HG03025 (cell line): ENCODE results near the gene TRIM8.
"Not testable (repeated sequence)": the region's sequence is repeated elsewhere in the genome, so short reads cannot be mapped to it uniquely, and the experiment has no call there.

Source experiments
- ATAC-seq: cut with Tn5 transposase; IDR thresholded peaks from one replicate; pipeline ENCODE4 v1.9.1; 2021; ENCODE audit warnings: mild to moderate bottlenecking, moderate library complexity; ENCODE audit not compliant: unreplicated experiment, low FRiP score

Gene TRIM8

DNA sequence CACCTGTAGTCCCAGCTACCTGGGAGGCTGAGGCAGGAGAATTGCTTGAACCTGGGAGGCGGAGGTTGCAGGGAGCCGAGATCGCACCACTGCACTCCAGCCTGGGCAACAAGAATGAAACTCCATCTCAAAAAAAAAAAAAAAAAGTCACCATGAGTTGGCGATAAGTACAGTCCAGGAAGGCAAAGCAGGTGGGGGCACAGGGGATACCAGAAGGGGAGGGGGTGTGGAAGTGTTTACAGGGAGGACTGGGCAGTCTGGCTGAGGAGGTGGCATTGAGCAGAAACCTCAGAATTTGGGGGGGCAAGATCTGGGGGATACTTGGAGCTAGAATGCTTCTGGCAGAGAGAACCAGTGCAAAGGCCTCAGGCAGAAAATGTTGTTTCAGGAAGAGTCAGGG is 23.1 kb downstream of the TRIM8 start:
- not testable (repeated sequence) for ATAC-seq

GRCh38 chr10:102668326-102669107 is 24.2 kb downstream of the TRIM8 start:
- ATAC-seq = no peak

DNA sequence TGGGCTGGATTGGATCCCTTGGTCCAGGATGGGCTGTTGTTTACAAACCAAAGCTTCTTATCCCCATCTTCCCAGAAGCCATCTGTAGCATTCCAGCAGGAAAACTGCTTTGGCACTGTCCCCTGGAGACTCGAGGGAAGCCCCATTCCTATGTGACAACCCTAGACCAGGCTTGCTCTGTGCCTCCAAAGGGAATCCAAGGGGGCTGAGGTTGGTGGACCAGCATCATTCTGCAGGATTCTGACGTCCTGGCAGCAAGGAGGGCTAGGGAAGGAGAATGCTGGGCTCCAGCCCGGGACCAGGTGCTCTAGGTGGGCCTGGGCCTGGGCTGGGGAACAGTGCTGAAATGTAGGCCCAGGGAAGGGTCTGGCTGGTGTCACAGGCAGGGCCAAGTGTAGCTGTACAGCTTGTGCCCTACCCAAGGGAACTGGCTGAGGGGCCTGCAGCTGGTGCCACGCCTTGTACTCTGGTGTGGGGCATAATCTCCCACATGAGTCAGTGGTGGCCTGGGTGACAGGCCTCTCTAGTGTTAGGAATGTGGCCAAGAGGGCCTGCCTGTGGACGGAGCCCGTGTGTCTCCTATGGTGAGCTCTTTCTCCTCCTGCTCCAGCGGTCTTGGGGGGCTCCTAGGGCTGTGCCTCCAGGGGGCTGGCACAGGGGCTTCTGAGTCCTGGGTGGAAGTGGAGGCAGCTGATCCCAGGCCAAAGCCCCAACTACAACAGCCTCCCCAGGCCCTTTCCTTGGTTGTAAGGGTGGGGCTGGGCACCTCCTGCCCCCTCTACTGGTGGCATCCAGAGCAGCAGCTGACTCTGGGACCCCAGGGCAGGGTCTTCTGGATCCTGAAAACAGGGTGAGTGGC is 25.2 kb downstream of the TRIM8 start:
- no peak for ATAC-seq

GRCh38 chr10:102670065-102670670 is 25.9 kb downstream of the TRIM8 start:
- ATAC-seq = no peak

DNA sequence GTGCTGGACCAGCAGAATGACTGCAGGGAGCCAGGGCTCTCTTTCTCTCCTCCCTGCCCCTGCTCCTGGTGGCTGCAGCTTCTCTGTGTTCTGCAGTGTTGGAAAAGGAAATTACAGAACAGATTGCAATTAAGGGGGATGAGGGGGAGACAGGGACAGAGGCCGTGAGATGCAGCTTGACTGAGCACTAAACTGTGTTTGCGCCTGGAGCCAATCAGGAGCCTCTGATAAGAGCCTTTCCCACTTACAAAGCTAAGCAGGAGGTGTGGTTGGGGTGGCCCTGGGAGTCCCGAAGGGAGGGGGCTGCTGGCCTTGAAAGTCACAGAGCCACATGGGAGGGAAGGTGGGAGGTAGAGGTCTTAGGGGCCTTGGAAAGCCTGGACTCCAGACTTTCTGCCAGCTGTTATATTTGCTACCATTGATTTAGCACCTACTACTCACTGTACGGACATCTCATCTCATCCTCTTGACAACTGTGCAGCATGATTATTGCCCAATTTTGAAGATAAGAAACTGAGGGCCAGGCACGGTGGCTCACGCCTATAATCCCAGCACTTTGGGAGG is 26.7 kb downstream of the TRIM8 start:
- no peak for ATAC-seq

- no peak for ATAC-seq
These were observed 29.0 kb downstream of the TRIM8 start for GRCh38 chr10:102673236-102673818.

- ATAC-seq = no peak
These were observed 29.7 kb downstream of the TRIM8 start for GRCh38 chr10:102673819-102674511.

- no peak for ATAC-seq
These were observed 30.3 kb downstream of the TRIM8 start for GRCh38 chr10:102674566-102674965.

DNA sequence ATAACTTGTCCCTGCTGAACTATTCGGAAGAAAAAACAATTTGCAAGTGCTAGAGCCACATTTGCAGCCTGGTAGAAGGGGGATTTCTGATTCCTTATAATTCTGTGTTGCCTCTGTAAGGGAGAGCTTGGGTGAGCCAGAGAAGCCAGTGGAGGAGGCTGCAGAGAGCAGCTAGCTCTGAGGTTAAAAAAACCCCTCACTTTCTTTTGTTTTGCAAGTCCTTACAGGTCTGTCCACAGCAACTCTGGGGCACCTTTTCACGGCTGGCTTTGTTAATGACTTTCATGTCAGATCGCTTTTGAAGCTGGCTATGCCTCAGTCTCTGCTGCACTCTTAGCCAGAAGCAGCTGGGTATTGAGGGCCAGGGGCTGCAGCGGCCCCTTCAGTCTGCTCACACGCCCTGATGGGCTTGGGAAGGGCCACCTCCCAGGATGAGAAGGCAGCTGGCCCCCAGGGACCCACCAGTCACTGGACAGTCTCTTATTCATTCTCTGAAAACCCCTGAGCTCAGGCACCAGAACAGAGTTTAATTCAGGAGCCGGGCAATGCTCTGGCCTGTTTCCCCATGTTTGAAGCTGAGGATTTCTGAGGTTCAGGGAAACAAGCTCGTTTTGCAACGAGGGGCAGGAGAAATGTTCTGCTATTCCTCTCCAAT is 30.9 kb downstream of the TRIM8 start:
- ATAC-seq = no peak

- ATAC-seq = no peak
These were observed 31.6 kb downstream of the TRIM8 start for GRCh38 chr10:102675666-102676533.

- no peak for ATAC-seq
These were observed 32.4 kb downstream of the TRIM8 start for GRCh38 chr10:102676534-102677315.

GRCh38 chr10:102677331-102678067 is 33.2 kb downstream of the TRIM8 start:
- no peak for ATAC-seq

GRCh38 chr10:102678068-102678400 is 33.8 kb downstream of the TRIM8 start:
- no peak for ATAC-seq

- no peak for ATAC-seq
These were observed 34.6 kb downstream of the TRIM8 start for GRCh38 chr10:102678842-102679289.

DNA sequence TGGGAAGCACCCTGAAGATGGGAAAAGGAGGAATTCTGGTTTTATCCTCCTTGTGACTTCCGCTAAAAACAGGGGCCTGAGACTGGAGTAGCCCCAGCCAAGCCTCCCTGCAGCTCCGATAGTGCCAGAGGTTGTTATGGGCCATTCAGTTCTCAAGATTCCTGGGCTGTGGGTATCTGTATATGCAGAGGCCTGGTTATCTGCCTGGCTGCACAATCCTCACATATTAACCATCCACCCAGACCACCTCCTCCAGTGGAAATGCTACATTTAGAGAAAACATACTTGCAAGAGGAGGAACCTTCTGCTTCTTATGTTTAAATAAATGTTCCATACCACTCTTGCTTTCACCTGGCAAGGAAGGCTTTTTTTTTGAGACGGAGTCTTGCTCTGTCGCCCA is 35.3 kb downstream of the TRIM8 start:
- ATAC-seq = no peak

- no peak for ATAC-seq
These were observed 37.4 kb downstream of the TRIM8 start for GRCh38 chr10:102681696-102682095.

DNA sequence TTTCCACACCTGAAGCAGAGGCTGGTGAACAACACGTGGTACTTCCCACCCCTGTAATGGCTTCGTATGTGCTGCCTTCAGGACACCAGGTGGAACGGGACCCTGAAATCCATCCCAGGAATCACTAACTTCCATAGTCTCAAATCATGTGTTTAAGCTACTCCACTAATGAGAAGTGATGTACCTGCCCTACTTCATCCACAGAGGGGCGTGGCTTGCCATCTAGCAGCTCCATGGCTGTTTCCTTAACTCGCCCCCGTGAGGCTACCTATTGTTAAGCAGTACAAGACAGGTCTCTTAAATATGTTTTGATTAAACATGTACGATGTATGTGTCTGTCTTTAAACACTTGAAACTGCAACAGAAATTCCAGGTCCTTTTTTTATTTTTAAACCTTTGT is 38.1 kb downstream of the TRIM8 start:
- no peak for ATAC-seq
